IMR-90 (cell line): ENCODE data around the gene CCDC198. TPM values are rescaled to one million over a fixed set of nuclear protein-coding genes. Genes with fewer than 3 reads are reported as not detected.

Experiments used
- ATAC-seq: fragments of 200-7000 bp; cut with Tn5 transposase; 2 replicates; pipeline ENCODE4 v1.9.1; 2020; ENCODE audit warnings: low read depth, mild to moderate bottlenecking, moderate library complexity
- BruUV-seq: library from RNA; stranded (reverse); fragments of 400-500 nt; replicated peaks from 2 replicates; lab custom pipeline; 2021; lab: Mats Ljungman, UMichigan
- CTCF ChIA-PET: fragments of 300-600 bp; formaldehyde crosslinking; extraction: SDS; loops from one replicate; lab custom pipeline; 2021; ENCODE audit warnings: antibody characterized with exemption; lab: Yijun Ruan, JAX
- POLR2A ChIA-PET: fragments of 300-600 bp; sonication (Branson Sonifier 250); formaldehyde crosslinking; loops from one replicate; lab custom pipeline; 2022; ENCODE audit warnings: antibody characterized with exemption; ENCODE audit not compliant: unreplicated experiment; lab: Charles Lee
- DNase-seq: peaks from one replicate; pipeline ENCODE4 v3.0.0; 2013
- H2AFZ ChIP-seq: replicated peaks from 2 replicates; pipeline ENCODE3; 2013; ENCODE audit warnings: low read length, mild to moderate bottlenecking; ENCODE audit not compliant: poor library complexity
- H2AK5ac ChIP-seq: 2 replicates; pipeline ENCODE4 v1.6.1; 2013; ENCODE audit warnings: low read depth, low read length, inconsistent platforms
- H2AK9ac ChIP-seq: replicated peaks from 2 replicates; pipeline ENCODE3; 2013; ENCODE audit warnings: mild to moderate bottlenecking, low read depth, low read length, moderate library complexity; ENCODE audit not compliant: poor library complexity
- H2BK120ac ChIP-seq: 2 replicates; pipeline ENCODE4 v1.6.1; 2013; ENCODE audit warnings: low read depth, low read length, inconsistent platforms
- H2BK15ac ChIP-seq: 3 replicates; pipeline ENCODE4 v1.6.1; 2013; ENCODE audit warnings: low read depth, low read length, inconsistent platforms
- H2BK20ac ChIP-seq: 2 replicates; pipeline ENCODE4 v1.6.1; 2013; ENCODE audit warnings: low read depth, mild to moderate bottlenecking, inconsistent platforms, low read length, moderate library complexity
- H2BK5ac ChIP-seq: 2 replicates; pipeline ENCODE4 v1.6.1; 2013; ENCODE audit warnings: mild to moderate bottlenecking, low read depth, low read length, inconsistent platforms; ENCODE audit not compliant: poor library complexity, severe bottlenecking
- H3K14ac ChIP-seq: replicated peaks from 2 replicates; pipeline ENCODE4 v1.6.1; 2013; ENCODE audit warnings: low read depth, low read length, inconsistent platforms
- H3K18ac ChIP-seq: 2 replicates; pipeline ENCODE4 v1.6.1; 2013; ENCODE audit warnings: low read depth, low read length, control low read depth
- H3K23ac ChIP-seq: 2 replicates; pipeline ENCODE4 v1.6.1; 2013; ENCODE audit warnings: low read depth, low read length, inconsistent platforms
- H3K27ac ChIP-seq: 2 replicates; pipeline ENCODE4 v1.5.1; 2013; ENCODE audit warnings: mild to moderate bottlenecking, control low read depth, low read length; ENCODE audit not compliant: insufficient read depth
- H3K27me3 ChIP-seq: 2 replicates; pipeline ENCODE4 v1.6.1; 2013; ENCODE audit warnings: low read length; ENCODE audit not compliant: control insufficient read depth, insufficient read depth
- H3K36me3 ChIP-seq: 2 replicates; pipeline ENCODE4 v1.6.1; 2013; ENCODE audit warnings: low read length, mixed read lengths; ENCODE audit not compliant: control insufficient read depth, insufficient read depth
- H3K4ac ChIP-seq: 2 replicates; pipeline ENCODE4 v1.6.1; 2013; ENCODE audit warnings: low read depth, low read length, inconsistent platforms
- H3K4me1 ChIP-seq: 2 replicates; pipeline ENCODE4 v1.6.1; 2013; ENCODE audit warnings: low read length, mixed read lengths; ENCODE audit not compliant: control insufficient read depth, insufficient read depth
- H3K4me2 ChIP-seq: 2 replicates; pipeline ENCODE4 v1.6.1; 2013; ENCODE audit warnings: low read depth, mild to moderate bottlenecking, control low read depth, low read length, moderate library complexity
- H3K4me3 ChIP-seq: 2 replicates; pipeline ENCODE4 v1.5.1; 2013; ENCODE audit warnings: low read depth, mild to moderate bottlenecking, control low read depth, low read length, moderate library complexity; ENCODE audit not compliant: insufficient read depth
- H3K56ac ChIP-seq: 2 replicates; pipeline ENCODE4 v1.6.1; 2013; ENCODE audit warnings: low read length, inconsistent platforms; ENCODE audit not compliant: insufficient read depth; ENCODE audit errors: extremely low read depth
- H3K79me1 ChIP-seq, 2 experiments: 2 replicates each; pipeline ENCODE4 v1.6.1; 2013; ENCODE audit warnings: low read length in 2 of 2, inconsistent platforms in 1 of 2, low read depth in 1 of 2
- H3K9ac ChIP-seq: 2 replicates; pipeline ENCODE4 v1.6.1; 2013; ENCODE audit warnings: low read depth, low read length, control low read depth
- H3K9me1 ChIP-seq: 2 replicates; pipeline ENCODE4 v1.6.1; 2013; ENCODE audit warnings: low read length, inconsistent platforms; ENCODE audit not compliant: insufficient read depth
- H3K9me3 ChIP-seq: 2 replicates; pipeline ENCODE4 v1.6.1; 2013; ENCODE audit warnings: low read length; ENCODE audit not compliant: control insufficient read depth, insufficient read depth
- H4K20me1 ChIP-seq: 2 replicates; pipeline ENCODE4 v1.6.1; 2013; ENCODE audit warnings: low read length, inconsistent platforms; ENCODE audit not compliant: insufficient read depth
- H4K5ac ChIP-seq: 2 replicates; pipeline ENCODE4 v1.6.1; 2013; ENCODE audit warnings: mild to moderate bottlenecking, low read depth, low read length, control low read depth
- H4K8ac ChIP-seq, 2 experiments: 2 replicates each; pipeline ENCODE4 v1.6.1; 2013; ENCODE audit warnings: low read depth in 2 of 2, low read length in 2 of 2, control low read depth in 1 of 2, inconsistent platforms in 1 of 2
- H4K91ac ChIP-seq: 2 replicates; pipeline ENCODE4 v1.6.1; 2013; ENCODE audit warnings: low read depth, low read length, inconsistent platforms; ENCODE audit not compliant: insufficient read depth
- NFE2L2 ChIP-seq: fragments of 150-350 bp; IDR thresholded peaks from 2 replicates; pipeline ENCODE4 v1.6.1; 2016; ENCODE audit warnings: low read depth, mild to moderate bottlenecking, low read length
- RAD21 ChIP-seq: IDR thresholded peaks from 2 replicates; pipeline ENCODE4 v1.6.1; 2012; ENCODE audit warnings: low read length, improper control_type of control experiment
- SMC3 ChIP-seq: fragments of 150-350 bp; IDR thresholded peaks from 2 replicates; pipeline ENCODE4 v1.6.1; 2016; ENCODE audit warnings: low read depth, mild to moderate bottlenecking, antibody characterized with exemption, low read length, moderate library complexity
- WGBS, 2 experiments: methylation state at CpG; one replicate each; pipeline versions ENCODE4 v1.1.5 to v1.1.7; 2013; ENCODE audit warnings: missing lambda C conversion rate in 2 of 2; ENCODE audit not compliant: insufficient read length in 1 of 2; ENCODE audit errors: extremely low coverage in 2 of 2; 5-methylcytosine and 5-hydroxymethylcytosine counted together
- dilution Hi-C: fragments of 300-500 bp; cut with HindIII; formaldehyde crosslinking; loops from one replicate; pipeline ENCODE4 v1.14.3; 2018; ENCODE audit warnings: low sequenced_read_pairs; ENCODE audit not compliant: unreplicated experiment
- in situ Hi-C: fragments of 300-500 bp; cut with MboI; formaldehyde crosslinking; loops from 3 replicates; pipeline ENCODE4 v1.14.3; 2019; ENCODE audit warnings: low sequenced_read_pairs, inconsistent platforms, mixed read lengths
- intact Hi-C: fragments of 100-400 bp; cut with micrococcal nuclease; formaldehyde crosslinking; loops from 2 replicates; pipeline ENCODE4 v1.10.0; 2022
- polyA plus RNA-seq, 3 experiments: library from polyadenylated mRNA; depleted of rRNA; stranded (reverse); fragments of >200 nt; gene quantifications; 2 replicates each; pipeline ENCODE4 v1.2.3, GENCODE V29; 2012; ENCODE audit warnings: low replicate concordance in 1 of 3
- total RNA-seq: library from RNA; depleted of rRNA; stranded (reverse); fragments of >200 nt; gene quantifications from 2 replicates; pipeline ENCODE4 v1.2.3, GENCODE V29; 2012
- TF ChIP-seq, protein P1 (sequence below): conservative IDR thresholded peaks from 2 replicates; pipeline ENCODE4 v1.5.1; 2012; ENCODE audit warnings: mild to moderate bottlenecking, low read depth, low read length, improper control_type of control experiment

The CCDC198 gene
- total and polyA plus RNA-seq, 2 of the 4 experiments (the other 2 are of a cell fraction) = not detected

DNA sequence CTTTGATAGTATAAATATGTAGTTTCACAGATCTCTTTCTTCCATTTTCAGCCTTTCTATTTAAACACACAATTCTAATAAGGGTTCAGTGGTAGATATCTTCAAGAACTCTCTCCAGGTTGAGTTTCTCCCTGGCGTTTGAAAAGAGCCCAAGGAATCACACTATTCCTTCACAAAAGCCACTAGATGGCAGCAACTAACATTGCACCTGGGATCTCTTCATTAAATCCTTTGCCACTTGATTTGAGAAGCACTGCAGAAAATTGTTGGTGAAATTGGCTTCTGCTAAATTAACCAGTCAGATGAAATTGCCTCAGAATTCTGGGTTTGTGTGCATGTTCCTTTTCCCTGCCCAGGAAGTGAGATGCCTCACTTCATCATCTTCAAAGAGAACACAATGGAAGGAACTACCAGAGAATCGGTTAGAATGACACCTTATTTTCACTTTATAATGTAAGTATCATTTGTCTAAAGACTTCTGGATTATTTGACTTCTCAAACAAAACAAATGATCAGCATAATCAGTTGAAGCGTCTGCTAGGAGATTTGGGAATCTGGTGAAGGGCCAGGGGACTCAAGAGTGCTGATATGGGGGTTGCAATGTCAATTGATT is 6.8 kb downstream of the CCDC198 start:
- Histone ChIP-seq H3K36me3 (no peaks in the 10 kb centered on the region), H3K56ac (no peak overlapping the region), H4K91ac (no peak overlapping the region), H3K14ac (no peak overlapping the region), H3K4me3 (no peak overlapping the region), H3K4me2 (no peak overlapping the region), H4K20me1 (no peaks in the 10 kb centered on the region), H2BK120ac (no peak overlapping the region), H3K9ac (no peak overlapping the region), H3K79me1 (no peaks in the 10 kb centered on the region), H3K4me1 (no peaks in the 10 kb centered on the region), H3K23ac (no peak overlapping the region), H2AK9ac (no peak overlapping the region), H3K4ac (no peak overlapping the region), H3K27me3 (peaks cover 2% of the 10 kb centered on the region; the same call in 1 of the 2 replicates), H2BK20ac (no peak overlapping the region), H2BK5ac (no peak overlapping the region), H2BK15ac (no peak overlapping the region), H3K9me1 (no peaks in the 10 kb centered on the region), H3K27ac (no peak overlapping the region), H4K5ac (no peak overlapping the region), H2AFZ (no peak overlapping the region), H4K8ac (no peak overlapping the region), H3K9me3 (no peaks in the 10 kb centered on the region), H2AK5ac (no peak overlapping the region), H3K18ac (no peak overlapping the region)
- BruUV-seq = no TSS peak
- in situ Hi-C loops (loop anchor here (5.0 kb wide), 1 partner anchor 580 kb away; no protein-coding TSS in a partner anchor), intact Hi-C loops (loop anchor here (1.0 kb wide), 1 partner anchor 585 kb away; no protein-coding TSS in a partner anchor), dilution Hi-C loops (no loop called here)
- DNase-seq = peak; percentile 41
- ATAC-seq = peak; percentile 37; the same call in 1 of the 2 replicates
- POLR2A ChIA-PET = no interaction called here
- CTCF ChIA-PET = no interaction called here
- WGBS, 2 experiments = no CpG with 5 or more reads among the region's 3 CpGs
- TF ChIP-seq, protein P1, sequence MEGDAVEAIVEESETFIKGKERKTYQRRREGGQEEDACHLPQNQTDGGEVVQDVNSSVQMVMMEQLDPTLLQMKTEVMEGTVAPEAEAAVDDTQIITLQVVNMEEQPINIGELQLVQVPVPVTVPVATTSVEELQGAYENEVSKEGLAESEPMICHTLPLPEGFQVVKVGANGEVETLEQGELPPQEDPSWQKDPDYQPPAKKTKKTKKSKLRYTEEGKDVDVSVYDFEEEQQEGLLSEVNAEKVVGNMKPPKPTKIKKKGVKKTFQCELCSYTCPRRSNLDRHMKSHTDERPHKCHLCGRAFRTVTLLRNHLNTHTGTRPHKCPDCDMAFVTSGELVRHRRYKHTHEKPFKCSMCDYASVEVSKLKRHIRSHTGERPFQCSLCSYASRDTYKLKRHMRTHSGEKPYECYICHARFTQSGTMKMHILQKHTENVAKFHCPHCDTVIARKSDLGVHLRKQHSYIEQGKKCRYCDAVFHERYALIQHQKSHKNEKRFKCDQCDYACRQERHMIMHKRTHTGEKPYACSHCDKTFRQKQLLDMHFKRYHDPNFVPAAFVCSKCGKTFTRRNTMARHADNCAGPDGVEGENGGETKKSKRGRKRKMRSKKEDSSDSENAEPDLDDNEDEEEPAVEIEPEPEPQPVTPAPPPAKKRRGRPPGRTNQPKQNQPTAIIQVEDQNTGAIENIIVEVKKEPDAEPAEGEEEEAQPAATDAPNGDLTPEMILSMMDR = peak; percentile 60
- TF ChIP-seq RAD21 (peak; percentile 57), SMC3 (peak; percentile 61), NFE2L2 (no peak)
